Keratinocyte (primary cell): ENCODE measurements around the gene LTBP3.

Source experiments
- CTCF ChIP-seq, 3 experiments: IDR thresholded peaks in 1 of 3; conservative IDR thresholded peaks in 1 of 3; optimal IDR thresholded peaks in 1 of 3; 2 replicates in 2 of 3; 3 replicates in 1 of 3; pipeline versions ENCODE3 to v1.5.1; 2011; ENCODE audit warnings: low read length in 3 of 3, mild to moderate bottlenecking in 3 of 3, moderate library complexity in 2 of 3, control low read depth in 1 of 3, inconsistent platforms in 1 of 3; ENCODE audit not compliant: insufficient read depth in 2 of 3; ENCODE audit errors: extremely low read depth in 1 of 3
- EZH2 ChIP-seq: IDR thresholded peaks from one replicate; pipeline ENCODE4 v1.6.1; 2012; ENCODE audit warnings: inconsistent platforms, mild to moderate bottlenecking, low read length, moderate library complexity

GRCh38 chr11:65586676-65587075, 28.5 kb upstream of the LTBP3 start:
- TF ChIP-seq CTCF (optimal IDR thresholded peaks at IDR 0.05 in 1 of 3, IDR thresholded peaks at IDR 0.05 in 1 of 3, conservative IDR thresholded peaks at IDR 0.05 in 1 of 3; ENCODE audit: extremely low read depth in 1 of 3, insufficient read depth in 2 of 3, low read length in 3 of 3) (no peak), EZH2 (no peak)
